ENCODE data around the gene MAP1LC3A. TPM values are rescaled to one million over a fixed set of nuclear protein-coding genes. Genes with fewer than 3 reads are reported as not detected.
"Not testable (repeated sequence)": the region's sequence is repeated elsewhere in the genome, so short reads cannot be mapped to it uniquely, and the experiment has no call there.

The MAP1LC3A gene
- 1 to 10 TPM; 1.8 to 2.2 TPM for total RNA-seq

- POLR2A ChIA-PET: interaction anchor here (0.7 to 1.6 kb wide), 6 partner anchors 14 to 446 kb away, joined by 3 to 6 read pairs (median 3); partner anchors contain the start of gene EIF2S2
- CTCF ChIA-PET: interaction anchor here (0.6 to 2.3 kb wide), 4 partner anchors 27 to 246 kb away, joined by 3 to 8 read pairs (median 4); partner anchors contain the start of gene TP53INP2
These were observed at the start of gene MAP1LC3A for GRCh38 chr20:34558320-34559218. Gene MAP1LC3A (plus strand): TSS chr20:34558718. CDS start chr20:34558869, 151 bp downstream.

- POLR2A ChIA-PET: no interaction called here
- CTCF ChIA-PET: no interaction called here
These were observed 47.9 kb upstream of the MAP1LC3A start for GRCh38 chr20:34510575-34510974.

GRCh38 chr20:34511891-34512265, 46.6 kb upstream of the MAP1LC3A start:
- CTCF ChIA-PET: no interaction called here
- POLR2A ChIA-PET: no interaction called here

- ChIA-PET CTCF (no interaction called here), POLR2A (no interaction called here)
These were observed 46.1 kb upstream of the MAP1LC3A start for GRCh38 chr20:34512266-34512954.

GRCh38 chr20:34512955-34513419, 45.5 kb upstream of the MAP1LC3A start:
- ChIA-PET POLR2A (no interaction called here), CTCF (interaction anchor here (4.6 kb wide), 1 partner anchor 199 kb away, joined by 37 read pairs; no protein-coding TSS in a partner anchor)

- CTCF ChIA-PET: interaction anchor here (1.2 to 4.6 kb wide), 2 partner anchors 194 to 200 kb away, joined by 3 to 37 read pairs; no protein-coding TSS in a partner anchor
- POLR2A ChIA-PET: not testable (repeated sequence)
These were observed 44.5 kb upstream of the MAP1LC3A start for GRCh38 chr20:34514034-34514433.

- ChIA-PET POLR2A (interaction anchor here (0.6 to 0.8 kb wide), 3 partner anchors 30 to 201 kb away, joined by 3 read pairs; partner anchors contain the start of gene ITCH), CTCF (interaction anchor here (0.9 to 4.6 kb wide), 3 partner anchors 22 to 204 kb away, joined by 3 to 37 read pairs (median 5); no protein-coding TSS in a partner anchor)
These were observed 43.5 kb upstream of the MAP1LC3A start for GRCh38 chr20:34514897-34515483.

GRCh38 chr20:34515484-34516246, 42.9 kb upstream of the MAP1LC3A start:
- ChIA-PET CTCF (interaction anchor here (0.9 to 4.6 kb wide), 4 partner anchors 21 to 204 kb away, joined by 3 to 37 read pairs (median 4); no protein-coding TSS in a partner anchor), POLR2A (interaction anchor here (0.7 to 0.9 kb wide), 3 partner anchors 29 to 412 kb away, joined by 3 read pairs; partner anchors contain the start of gene ITCH)

- ChIA-PET POLR2A (interaction anchor here (0.6 to 1.3 kb wide), 7 partner anchors 8 to 413 kb away, joined by 3 to 8 read pairs (median 3); partner anchors contain the start of genes AHCY, ITCH and MAP1LC3A), CTCF (interaction anchor here (1.0 to 4.6 kb wide), 3 partner anchors 194 to 212 kb away, joined by 3 to 37 read pairs (median 3); no protein-coding TSS in a partner anchor)
These were observed 42.0 kb upstream of the MAP1LC3A start, which contains the start of gene DYNLRB1 for GRCh38 chr20:34516247-34517113. Gene DYNLRB1 (plus strand): TSS chr20:34516422. CDS start chr20:34516459, 37 bp downstream.

- POLR2A ChIA-PET: interaction anchor here (0.6 to 1.3 kb wide), 4 partner anchors 41 to 214 kb away, joined by 3 to 6 read pairs (median 4); partner anchors contain the start of genes AHCY, ITCH and MAP1LC3A
- CTCF ChIA-PET: interaction anchor here (1.0 to 4.6 kb wide), 4 partner anchors 19 to 213 kb away, joined by 3 to 37 read pairs (median 4); no protein-coding TSS in a partner anchor
These were observed 41.4 kb upstream of the MAP1LC3A start for GRCh38 chr20:34517114-34517505.

GRCh38 chr20:34518863-34519262, 39.7 kb upstream of the MAP1LC3A start:
- CTCF ChIA-PET: interaction anchor here (0.6 to 1.4 kb wide), 3 partner anchors 206 to 328 kb away, joined by 3 read pairs; no protein-coding TSS in a partner anchor
- POLR2A ChIA-PET: not testable (repeated sequence)

- POLR2A ChIA-PET, CTCF ChIA-PET: not testable (repeated sequence)
These were observed 38.7 kb upstream of the MAP1LC3A start for GRCh38 chr20:34519841-34520240.

GRCh38 chr20:34522969-34523871, 35.3 kb upstream of the MAP1LC3A start:
- ChIA-PET CTCF (interaction anchor here (0.5 to 3.8 kb wide), 10 partner anchors 13 to 227 kb away, joined by 3 to 23 read pairs (median 4); partner anchors contain the start of gene ITCH), POLR2A (interaction anchor here (0.8 kb wide), 1 partner anchor 932 kb away, joined by 3 read pairs; the partner anchor contains the start of gene CEP250)

- POLR2A ChIA-PET: interaction anchor here (0.7 kb wide), 1 partner anchor 8 kb away, joined by 3 read pairs; the partner anchor contains the start of gene DYNLRB1
These were observed 34.1 kb upstream of the MAP1LC3A start for GRCh38 chr20:34524426-34524825.

GRCh38 chr20:34525342-34525708, 33.2 kb upstream of the MAP1LC3A start:
- CTCF ChIA-PET: no interaction called here
- POLR2A ChIA-PET: no interaction called here

More at GRCh38 chr20:34524426-34524825, 34.1 kb upstream of the MAP1LC3A start:
- CTCF ChIA-PET: interaction anchor here (3.8 kb wide), 1 partner anchor 212 kb away, joined by 23 read pairs; no protein-coding TSS in a partner anchor
